H9 (cell line): ENCODE results near the gene SMS. TPM values are rescaled to one million over a fixed set of nuclear protein-coding genes. Genes with fewer than 3 reads are reported as not detected.

Source experiments
- DNase-seq: peaks from one replicate; pipeline ENCODE4 v3.0.0-alpha.2; 2017
- H2AFZ ChIP-seq: one replicate; pipeline ENCODE4 v1.6.1; 2013; ENCODE audit warnings: mild to moderate bottlenecking, low read length, control low read depth, moderate library complexity
- H2AK5ac ChIP-seq: 2 replicates; pipeline ENCODE4 v1.6.1; 2013; ENCODE audit warnings: low read length, control low read depth, mixed read lengths; ENCODE audit not compliant: insufficient read length
- H2BK120ac ChIP-seq: one replicate; pipeline ENCODE4 v1.6.1; 2013; ENCODE audit warnings: low read depth, mild to moderate bottlenecking, low read length, control low read depth, inconsistent platforms; ENCODE audit not compliant: poor library complexity, severe bottlenecking
- H2BK12ac ChIP-seq: 2 replicates; pipeline ENCODE4 v1.6.1; 2013; ENCODE audit warnings: low read length, control low read depth, mixed read lengths, low read depth; ENCODE audit not compliant: insufficient read length
- H2BK15ac ChIP-seq: 2 replicates; pipeline ENCODE4 v1.6.1; 2013; ENCODE audit warnings: low read depth, low read length, control low read depth
- H2BK20ac ChIP-seq: one replicate; pipeline ENCODE4 v1.6.1; 2013; ENCODE audit warnings: low read depth, mild to moderate bottlenecking, low read length, control low read depth, inconsistent platforms; ENCODE audit not compliant: poor library complexity, severe bottlenecking
- H2BK5ac ChIP-seq: 2 replicates; pipeline ENCODE4 v1.6.1; 2013; ENCODE audit warnings: low read length, control low read depth, mixed read lengths; ENCODE audit not compliant: insufficient read length
- H3K14ac ChIP-seq: 2 replicates; pipeline ENCODE4 v1.6.1; 2013; ENCODE audit warnings: low read length, control low read depth; ENCODE audit not compliant: insufficient read depth
- H3K18ac ChIP-seq: 2 replicates; pipeline ENCODE4 v1.6.1; 2013; ENCODE audit warnings: low read depth, mild to moderate bottlenecking, mixed read lengths, low read length, control low read depth; ENCODE audit not compliant: insufficient read length
- H3K23ac ChIP-seq: 2 replicates; pipeline ENCODE4 v1.6.1; 2013; ENCODE audit warnings: low read length, control low read depth, mixed read lengths, low read depth; ENCODE audit not compliant: insufficient read length
- H3K23me2 ChIP-seq: 2 replicates; pipeline ENCODE4 v1.6.1; 2013; ENCODE audit warnings: low read depth, mild to moderate bottlenecking, mixed read lengths, low read length, control low read depth; ENCODE audit not compliant: insufficient read length, poor library complexity, severe bottlenecking
- H3K27ac ChIP-seq: 2 replicates; pipeline ENCODE4 v1.5.1; 2013; ENCODE audit warnings: low read length, control low read depth, mixed read lengths, low read depth; ENCODE audit not compliant: insufficient read length
- H3K27me3 ChIP-seq: 2 replicates; pipeline ENCODE4 v1.6.1; 2013; ENCODE audit warnings: low read length, control low read depth, inconsistent platforms; ENCODE audit not compliant: insufficient read depth
- H3K4ac ChIP-seq: 2 replicates; pipeline ENCODE4 v1.6.1; 2013; ENCODE audit warnings: low read depth, mild to moderate bottlenecking, control low read depth, inconsistent platforms, low read length, moderate library complexity
- H3K4me1 ChIP-seq: 2 replicates; pipeline ENCODE4 v1.6.1; 2013; ENCODE audit warnings: low read length, control low read depth, inconsistent platforms; ENCODE audit not compliant: insufficient read depth
- H3K4me2 ChIP-seq: 2 replicates; pipeline ENCODE4 v1.6.1; 2013; ENCODE audit warnings: low read length, control low read depth, mixed read lengths; ENCODE audit not compliant: insufficient read length, insufficient read depth
- H3K56ac ChIP-seq: 2 replicates; pipeline ENCODE4 v1.6.1; 2013; ENCODE audit warnings: low read depth, mild to moderate bottlenecking, mixed read lengths, low read length, control low read depth; ENCODE audit not compliant: insufficient read length
- H3K79me1 ChIP-seq: 2 replicates; pipeline ENCODE4 v1.6.1; 2013; ENCODE audit warnings: low read depth, mild to moderate bottlenecking, moderate library complexity, low read length, control low read depth, inconsistent platforms; ENCODE audit not compliant: insufficient read depth, poor library complexity, severe bottlenecking
- H3K79me2 ChIP-seq: 2 replicates; pipeline ENCODE4 v1.6.1; 2013; ENCODE audit warnings: low read length, control low read depth, inconsistent platforms; ENCODE audit not compliant: insufficient read depth
- H3K9ac ChIP-seq: 2 replicates; pipeline ENCODE4 v1.6.1; 2013; ENCODE audit warnings: low read length, control low read depth, mixed read lengths; ENCODE audit not compliant: insufficient read length; ENCODE audit errors: extremely low read depth
- H3K9me3 ChIP-seq: one replicate; pipeline ENCODE4 v1.6.1; 2013; ENCODE audit warnings: low read depth, low read length, inconsistent platforms; ENCODE audit not compliant: control insufficient read depth
- H3T11ph ChIP-seq: one replicate; pipeline ENCODE4 v1.6.1; 2013; ENCODE audit warnings: mild to moderate bottlenecking, low read length, control low read depth, inconsistent platforms
- H4K20me1 ChIP-seq: one replicate; pipeline ENCODE4 v1.6.1; 2013; ENCODE audit not compliant: control insufficient read depth, insufficient read length, insufficient read depth
- H4K5ac ChIP-seq: 2 replicates; pipeline ENCODE4 v1.6.1; 2013; ENCODE audit warnings: low read depth, mild to moderate bottlenecking, mixed read lengths, low read length, control low read depth; ENCODE audit not compliant: insufficient read length
- H4K8ac ChIP-seq: replicated peaks from 2 replicates; pipeline ENCODE4 v1.6.1; 2013; ENCODE audit warnings: low read length, control low read depth, mixed read lengths, low read depth; ENCODE audit not compliant: insufficient read length
- H4K91ac ChIP-seq: 2 replicates; pipeline ENCODE4 v1.6.1; 2013; ENCODE audit warnings: low read depth, mild to moderate bottlenecking, moderate library complexity, mixed read lengths, low read length, control low read depth; ENCODE audit not compliant: insufficient read length
- H3K27ac Mint-ChIP-seq, 3 experiments: 2 replicates in 2 of 3; 3 replicates in 1 of 3; pipeline ENCODE4 v1.8.0; 2020 to 2021; ENCODE audit warnings: mixed read lengths in 3 of 3, mild to moderate bottlenecking in 1 of 3, moderate library complexity in 1 of 3
- H3K27me3 Mint-ChIP-seq: 2 replicates; pipeline ENCODE4 v1.8.0; 2021; ENCODE audit warnings: low read depth, mild to moderate bottlenecking, moderate library complexity, mixed read lengths
- H3K36me3 Mint-ChIP-seq, 3 experiments: 2 replicates in 2 of 3; 3 replicates in 1 of 3; pipeline ENCODE4 v1.8.0; 2020 to 2021; ENCODE audit warnings: low read depth in 3 of 3, mixed read lengths in 3 of 3; ENCODE audit not compliant: insufficient read depth in 1 of 3
- H3K4me1 Mint-ChIP-seq, 2 experiments: 2 replicates each; pipeline ENCODE4 v1.8.0; 2020; ENCODE audit warnings: mixed read lengths in 2 of 2
- H3K4me3 Mint-ChIP-seq, 2 experiments: 2 replicates in 1 of 2; 3 replicates in 1 of 2; pipeline ENCODE4 v1.8.0; 2020 to 2021; ENCODE audit warnings: mild to moderate bottlenecking in 2 of 2, mixed read lengths in 2 of 2, moderate library complexity in 1 of 2
- H3K9me3 Mint-ChIP-seq, 2 experiments: 2 replicates in 1 of 2; 3 replicates in 1 of 2; pipeline ENCODE4 v1.8.0; 2020; ENCODE audit warnings: mild to moderate bottlenecking in 2 of 2, mixed read lengths in 2 of 2, moderate library complexity in 1 of 2
- CTCF ChIP-seq: fragments of 200-600 bp; sonication (generic); conservative IDR thresholded peaks from 3 replicates; pipeline ENCODE4 v1.8.0; 2021; ENCODE audit warnings: antibody characterized with exemption, mild to moderate bottlenecking
- WGBS: extraction: QIAGEN DNeasy Blood & Tissue Kit; methylation state at CpG from one replicate; pipeline ENCODE4 v1.1.7; 2013; ENCODE audit warnings: missing lambda C conversion rate, low lambda C conversion rate, mixed read lengths; ENCODE audit not compliant: insufficient read length; ENCODE audit errors: extremely low coverage; 5-methylcytosine and 5-hydroxymethylcytosine counted together
- total RNA-seq: library from RNA; stranded (reverse); gene quantifications from 2 replicates; pipeline ENCODE4 v1.2.1, GENCODE V29; 2021

Gene SMS
- total RNA-seq, 1 experiment from 2014 or later: 415 TPM

- Mint-ChIP-seq H3K4me1 (peaks cover 3 to 8% of the 10 kb centered on the region in 2 experiments), H3K27me3 (peaks cover 3% of the 10 kb centered on the region; the same call in 1 of the 2 replicates), H3K4me3 (no peak overlapping the region), H3K27ac (no peak overlapping the region), H3K9me3 (peaks cover 12 to 34% of the 10 kb centered on the region in 2 experiments; a peak in 4 of 5 replicates), H3K36me3 (peaks cover 13% of the 10 kb centered on the region in 3 experiments)
- H3K23ac ChIP-seq: no peak overlapping the region
- no peak overlapping the region for H2AK5ac ChIP-seq
- TF ChIP-seq CTCF: no peak
- no peak overlapping the region for H4K8ac ChIP-seq
- no peak overlapping the region for H4K91ac ChIP-seq
- no peaks in the 10 kb centered on the region for H3K4me1 ChIP-seq
- no peaks in the 10 kb centered on the region for H3K27me3 ChIP-seq
- H3K27ac ChIP-seq: no peak overlapping the region
- H3K23me2 ChIP-seq: no peaks in the 10 kb centered on the region
- no peak overlapping the region for H3K18ac ChIP-seq
- no peak overlapping the region for H3K4me2 ChIP-seq
- no peak overlapping the region for H2BK15ac ChIP-seq
- H2BK120ac ChIP-seq: no peak overlapping the region
- no peak overlapping the region for H2BK20ac ChIP-seq
- DNase-seq: no peak
- H3T11ph ChIP-seq: no peak overlapping the region
- H3K9me3 ChIP-seq: no peaks in the 10 kb centered on the region
- no peak overlapping the region for H3K56ac ChIP-seq
- H3K4ac ChIP-seq: no peak overlapping the region
- H3K79me1 ChIP-seq: no peaks in the 10 kb centered on the region
- no peak overlapping the region for H2BK5ac ChIP-seq
- no peak overlapping the region for H2AFZ ChIP-seq
- no peak overlapping the region for H4K5ac ChIP-seq
- H3K79me2 ChIP-seq: no peaks in the 10 kb centered on the region
- H3K9ac ChIP-seq: no peak overlapping the region
- no peak overlapping the region for H3K14ac ChIP-seq
- no peaks in the 10 kb centered on the region for H4K20me1 ChIP-seq
- no CpG with 5 or more reads among the region's 5 CpGs for WGBS
- H2BK12ac ChIP-seq: no peak overlapping the region
Measured at GRCh38 chrX:22012051-22012450, 71.5 kb downstream of the SMS start.
